Fibroblast of lung (primary cell): ENCODE data around the gene NCEH1. TPM values are rescaled to one million over a fixed set of nuclear protein-coding genes. Genes with fewer than 3 reads are reported as not detected.

ENCODE experiments used
- DNase-seq, 2 donors: peaks; one replicate each; pipeline versions ENCODE4 v3.0.0 to v3.0.0-alpha.2; 2010; ENCODE audit warnings: low read depth in 2 of 2
- H2AFZ ChIP-seq: 2 replicates; pipeline ENCODE4 v1.5.1; 2012; ENCODE audit warnings: low read length, control low read depth, inconsistent platforms
- H3K27ac ChIP-seq: 2 replicates; pipeline ENCODE4 v1.5.1; 2011; ENCODE audit warnings: low read length, control low read depth; ENCODE audit not compliant: insufficient read depth
- H3K27me3 ChIP-seq: 2 replicates; pipeline ENCODE4 v1.5.1; 2011; ENCODE audit warnings: mild to moderate bottlenecking, low read length; ENCODE audit not compliant: control insufficient read depth, insufficient read depth
- H3K36me3 ChIP-seq: 2 replicates; pipeline ENCODE4 v1.5.1; 2011; ENCODE audit warnings: low read length; ENCODE audit not compliant: control insufficient read depth, insufficient read depth
- H3K4me1 ChIP-seq: 2 replicates; pipeline ENCODE4 v1.5.1; 2011; ENCODE audit warnings: low read length; ENCODE audit not compliant: control insufficient read depth, insufficient read depth; ENCODE audit errors: extremely low read depth
- H3K4me2 ChIP-seq: 2 replicates; pipeline ENCODE4 v1.5.1; 2011; ENCODE audit warnings: low read length, control low read depth; ENCODE audit not compliant: insufficient read depth; ENCODE audit errors: extremely low read depth
- H3K4me3 ChIP-seq, 4 experiments: fragments of 200-600 bp in 1 of 4; sonication (generic) in 1 of 4; replicated peaks in 1 of 4; 2 replicates each; pipeline ENCODE4 v1.5.1; 2011 to 2016; ENCODE audit warnings: low read length in 4 of 4, low read depth in 3 of 4, mild to moderate bottlenecking in 3 of 4, control low read depth in 2 of 4, inconsistent platforms in 1 of 4, mixed read lengths in 1 of 4; ENCODE audit not compliant: insufficient read depth in 1 of 4; ENCODE audit errors: control extremely low read depth in 1 of 4
- H3K79me2 ChIP-seq: 2 replicates; pipeline ENCODE4 v1.5.1; 2012; ENCODE audit warnings: mild to moderate bottlenecking, low read length, inconsistent platforms; ENCODE audit not compliant: control insufficient read depth, insufficient read depth
- H3K9ac ChIP-seq: 2 replicates; pipeline ENCODE4 v1.5.1; 2011; ENCODE audit warnings: mild to moderate bottlenecking, low read length, control low read depth; ENCODE audit not compliant: insufficient read depth
- H3K9me3 ChIP-seq: 2 replicates; pipeline ENCODE4 v1.5.1; 2012; ENCODE audit warnings: low read depth, low read length; ENCODE audit not compliant: control insufficient read depth, insufficient read depth
- H4K20me1 ChIP-seq: 2 replicates; pipeline ENCODE4 v1.5.1; 2011; ENCODE audit warnings: low read length; ENCODE audit not compliant: control insufficient read depth, insufficient read depth; ENCODE audit errors: extremely low read depth
- CTCF ChIP-seq, 2 donors: IDR thresholded peaks in 1 of 2; conservative IDR thresholded peaks in 1 of 2; 1 replicate in 1 of 2; 2 replicates in 1 of 2; pipeline ENCODE4 v1.5.1; 2011 to 2012; ENCODE audit warnings: low read length in 2 of 2, control low read depth in 1 of 2, inconsistent platforms in 1 of 2, low read depth in 1 of 2, mild to moderate bottlenecking in 1 of 2
- EZH2 ChIP-seq: IDR thresholded peaks from 2 replicates; pipeline ENCODE4 v1.5.1; 2012; ENCODE audit warnings: low read length, control low read depth, mild to moderate bottlenecking; ENCODE audit errors: missing control alignments
- polyA plus RNA-seq, 2 donors: library from polyadenylated mRNA; depleted of rRNA in 1 of 2; stranded (reverse) in 1 of 2; unstranded in 1 of 2; fragments of >200 nt; gene quantifications; 2 replicates each; pipeline ENCODE4 v1.2.1, GENCODE V29; 2011 to 2012; ENCODE audit warnings: missing spikeins in 1 of 2
- total RNA-seq: library from RNA; depleted of rRNA; stranded (reverse); fragments of >200 nt; gene quantifications from 2 replicates; pipeline ENCODE4 v1.2.1, GENCODE V29; 2014

The NCEH1 gene
- total and polyA plus RNA-seq, 2 donors (not counting 1 experiment from before 2014, with no cell fraction given): 9.9 to 11.4 TPM

- Histone ChIP-seq H3K36me3 (no peaks in the 10 kb centered on the region), H3K79me2 (no peaks in the 10 kb centered on the region), H3K27me3 (no peaks in the 10 kb centered on the region), H3K27ac (no peak overlapping the region), H3K4me2 (peak overlapping the region; percentile 44), H3K4me1 (no peaks in the 10 kb centered on the region), H3K9ac (no peak overlapping the region), H4K20me1 (no peaks in the 10 kb centered on the region), H3K4me3 (no peak overlapping the region), H3K9me3 (no peaks in the 10 kb centered on the region), H2AFZ (no peak overlapping the region)
- peak; percentile 25 to 30 for DNase-seq
- no peak for TF ChIP-seq CTCF (conservative IDR thresholded peaks at IDR 0.05 in 1 of 2, IDR thresholded peaks at IDR 0.05 in 1 of 2; ENCODE audit: low read depth in 1 of 2, low read length in 2 of 2)
- TF ChIP-seq EZH2: no peak
These were observed 94.8 kb downstream of the NCEH1 start for GRCh38 chr3:172616031-172616461.

GRCh38 chr3:172615296-172615695 lies 95.6 kb downstream of the NCEH1 start:
- no peak for DNase-seq
- H3K36me3 ChIP-seq: no peaks in the 10 kb centered on the region

More at GRCh38 chr3:172615296-172615695, 95.6 kb downstream of the NCEH1 start:
- no peak overlapping the region for H3K27ac ChIP-seq
- no peaks in the 10 kb centered on the region for H3K4me1 ChIP-seq
- H2AFZ ChIP-seq: no peak overlapping the region
- no peak overlapping the region for H3K9ac ChIP-seq
- no peaks in the 10 kb centered on the region for H3K79me2 ChIP-seq
- no peaks in the 10 kb centered on the region for H3K9me3 ChIP-seq
- H3K4me2 ChIP-seq: no peak overlapping the region
- no peak overlapping the region for H3K4me3 ChIP-seq
- no peaks in the 10 kb centered on the region for H3K27me3 ChIP-seq
- TF ChIP-seq CTCF (conservative IDR thresholded peaks at IDR 0.05 in 1 of 2, IDR thresholded peaks at IDR 0.05 in 1 of 2; ENCODE audit: low read depth in 1 of 2, low read length in 2 of 2): no peak
- no peaks in the 10 kb centered on the region for H4K20me1 ChIP-seq
